Measurements from ENCODE around the gene HMGA1. TPM values are rescaled to one million over a fixed set of nuclear protein-coding genes. Genes with fewer than 3 reads are reported as not detected.

Gene HMGA1
- 100 to 1,000 TPM in 3 of 4 donors, 10 to 100 TPM in 1; 93.3 to 127 (median 111) TPM for total RNA-seq

GRCh38 chr6:34236443-34237315, at the start of gene HMGA1:
Gene HMGA1 (plus strand): TSS chr6:34236873. CDS start chr6:34240781, 3,908 bp downstream.
- Histone ChIP-seq H3K4me1 (peaks cover 38% of the 10 kb centered on the region), H3K9me3 (no peaks in the 10 kb centered on the region), H3K27me3 (no peaks in the 10 kb centered on the region), H3K27ac (peak within 1 kb of the TSS; percentile 96), H3K36me3 (peaks cover 14% of the 10 kb centered on the region), H3K4me3 (peak within 1 kb of the TSS; percentile 83)
- DNase-seq (ENCODE audit: low spot score in 2 of 2): peak; percentile 93
- WGBS: under 1% methylated on average over 50 of the region's 91 CpGs
- TF ChIP-seq CTCF (IDR thresholded peaks at IDR 0.05): no peak
- TF ChIP-seq POLR2A (IDR thresholded peaks at IDR 0.05): peak; percentile 76 to 93
- no peak for TF ChIP-seq POLR2AphosphoS5 (IDR thresholded peaks at IDR 0.05)
- no peak for TF ChIP-seq EP300 (IDR thresholded peaks at IDR 0.05)

- DNase-seq (ENCODE audit: low spot score in 2 of 2): peak in 1 of 2 donors; percentile 63
- H3K27me3 ChIP-seq: no peaks in the 10 kb centered on the region
Measured at GRCh38 chr6:34189806-34190503, 46.7 kb upstream of the HMGA1 start.

GRCh38 chr6:34190504-34191122, 46.1 kb upstream of the HMGA1 start:
- no peaks in the 10 kb centered on the region for H3K9me3 ChIP-seq
- no peak overlapping the region for H3K27ac ChIP-seq

More at GRCh38 chr6:34189806-34190503, 46.7 kb upstream of the HMGA1 start:
- H3K36me3 ChIP-seq: no peaks in the 10 kb centered on the region
- WGBS: 83% methylated on average over 12 of the region's 12 CpGs
- no peaks in the 10 kb centered on the region for H3K9me3 ChIP-seq
- H3K27ac ChIP-seq: no peak overlapping the region
- H3K4me1 ChIP-seq: no peaks in the 10 kb centered on the region
- TF ChIP-seq POLR2AphosphoS5 (IDR thresholded peaks at IDR 0.05): no peak
- TF ChIP-seq CTCF (IDR thresholded peaks at IDR 0.05): no peak
- no peak for TF ChIP-seq EP300 (IDR thresholded peaks at IDR 0.05)
- no peak for TF ChIP-seq POLR2A (IDR thresholded peaks at IDR 0.05)
- H3K4me3 ChIP-seq: no peak overlapping the region

GRCh38 chr6:34194772-34195171, 41.9 kb upstream of the HMGA1 start:
- H3K4me1 ChIP-seq: peaks cover 11% of the 10 kb centered on the region
- 95% methylated on average over 3 of the region's 3 CpGs for WGBS
- H3K27ac ChIP-seq: no peak overlapping the region
- TF ChIP-seq POLR2A (IDR thresholded peaks at IDR 0.05): no peak
- TF ChIP-seq POLR2AphosphoS5 (IDR thresholded peaks at IDR 0.05): no peak
- TF ChIP-seq EP300 (IDR thresholded peaks at IDR 0.05): no peak
- TF ChIP-seq CTCF (IDR thresholded peaks at IDR 0.05): no peak
- DNase-seq (ENCODE audit: low spot score in 2 of 2): no peak
- H3K36me3 ChIP-seq: no peaks in the 10 kb centered on the region
- no peak overlapping the region for H3K4me3 ChIP-seq
- H3K9me3 ChIP-seq: no peaks in the 10 kb centered on the region
- H3K27me3 ChIP-seq: no peaks in the 10 kb centered on the region

More at GRCh38 chr6:34190504-34191122, 46.1 kb upstream of the HMGA1 start:
- Histone ChIP-seq H3K4me3 (no peak overlapping the region), H3K4me1 (no peaks in the 10 kb centered on the region), H3K36me3 (no peaks in the 10 kb centered on the region), H3K27me3 (no peaks in the 10 kb centered on the region)
- no peak for TF ChIP-seq POLR2A (IDR thresholded peaks at IDR 0.05)
- TF ChIP-seq EP300 (IDR thresholded peaks at IDR 0.05): no peak
- TF ChIP-seq POLR2AphosphoS5 (IDR thresholded peaks at IDR 0.05): no peak
- no peak for TF ChIP-seq CTCF (IDR thresholded peaks at IDR 0.05)
- WGBS: 84% methylated on average over 13 of the region's 14 CpGs
- peak; percentile 29 to 54 for DNase-seq (ENCODE audit: low spot score in 2 of 2)

Measured in suprapubic skin (tissue), 4 donors.